GOT3 (cell line): Measurements from ENCODE around the gene HIVEP1.

Source experiments
- DNase-seq: peaks from one replicate; lab custom pipeline; 2025; ENCODE audit warnings: mixed read lengths; lab: John Stamatoyannopoulos, UW

HIVEP1 gene

DNA sequence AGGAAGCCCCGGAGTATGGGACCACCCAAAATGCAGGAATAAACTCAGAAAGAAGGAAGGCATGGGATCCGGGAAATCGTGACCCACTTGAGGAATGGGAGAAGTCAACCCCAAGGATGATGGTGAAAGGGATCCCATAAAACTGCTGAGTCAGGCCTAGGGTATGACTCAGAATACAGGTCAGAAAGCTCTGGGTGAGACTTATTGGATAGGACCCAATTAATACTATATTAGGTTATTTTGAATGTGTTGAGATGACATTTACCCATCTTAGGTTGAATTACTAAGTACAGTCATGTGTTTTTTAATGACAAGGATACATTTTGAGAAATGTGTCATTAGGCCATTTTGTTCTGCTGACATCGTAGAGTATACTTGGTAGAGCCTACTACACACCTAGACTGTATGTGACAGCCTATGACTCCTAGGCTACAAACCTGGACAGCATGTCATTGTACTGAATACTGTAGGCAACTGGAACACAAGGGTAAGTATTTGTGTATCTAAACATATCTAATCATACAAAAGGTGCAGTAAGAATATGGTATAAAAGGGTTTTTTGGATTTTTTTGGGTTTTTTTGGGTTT, 17.1 kb upstream of the HIVEP1 start:
- no peak for DNase-seq

- no peak for DNase-seq
Measured at GRCh38 chr6:11996751-11997150, 15.4 kb upstream of the HIVEP1 start.

- DNase-seq = no peak
Measured at GRCh38 chr6:11999246-11999645, 12.9 kb upstream of the HIVEP1 start.

GRCh38 chr6:12000174-12000573, 11.9 kb upstream of the HIVEP1 start:
- DNase-seq = no peak

GRCh38 chr6:12001004-12001705, 11.0 kb upstream of the HIVEP1 start:
- DNase-seq = no peak

GRCh38 chr6:12001706-12002435, 10.2 kb upstream of the HIVEP1 start:
- DNase-seq = no peak

- no peak for DNase-seq
Measured at GRCh38 chr6:12007473-12007872, 4.6 kb upstream of the HIVEP1 start.

- no peak for DNase-seq
Measured at GRCh38 chr6:12007887-12008286, 4.2 kb upstream of the HIVEP1 start.

DNA sequence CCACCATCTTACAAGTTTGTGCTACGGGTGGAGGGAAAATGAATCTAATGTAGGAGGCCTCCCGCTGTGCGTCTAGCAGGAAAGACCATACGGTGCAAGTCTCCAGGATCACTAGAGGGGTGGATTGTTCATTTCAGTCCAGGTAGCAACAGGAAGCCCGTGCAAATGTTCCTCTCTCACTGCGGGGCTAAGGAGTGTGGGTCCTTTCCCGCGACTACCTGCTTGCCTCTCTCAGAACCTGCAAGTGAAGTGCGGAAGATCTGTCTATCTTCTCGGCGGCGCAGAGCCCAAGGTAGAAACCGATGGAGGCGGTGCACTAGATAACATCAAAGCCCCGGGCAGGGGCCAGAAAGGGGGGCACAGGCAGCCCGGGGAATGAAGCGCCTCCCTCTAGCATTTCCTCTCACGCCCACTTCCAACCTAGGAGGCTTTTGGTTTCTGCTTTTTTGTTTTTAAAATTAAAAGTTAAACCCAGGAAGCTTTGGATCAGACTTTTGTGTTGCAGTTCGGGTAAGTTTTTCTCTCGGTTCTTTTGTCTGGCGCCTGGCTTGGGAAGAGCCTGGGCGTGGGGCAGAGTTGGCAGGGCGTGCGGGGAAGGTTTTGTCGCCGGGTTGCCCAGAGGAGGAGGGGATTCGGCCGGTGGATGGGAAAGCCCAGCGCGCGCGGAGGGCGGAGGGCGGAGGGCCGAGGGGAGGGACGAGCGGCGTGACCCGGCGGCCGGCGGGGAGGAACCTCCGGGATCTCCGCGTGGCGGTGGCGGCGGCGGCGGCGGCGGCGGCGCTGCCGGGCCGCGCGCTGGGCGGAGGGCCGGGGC, 3.5 kb upstream of the HIVEP1 start:
- peak; percentile 42 for DNase-seq

GRCh38 chr6:12009180-12009685, 2.9 kb upstream of the HIVEP1 start:
- no peak for DNase-seq

DNA sequence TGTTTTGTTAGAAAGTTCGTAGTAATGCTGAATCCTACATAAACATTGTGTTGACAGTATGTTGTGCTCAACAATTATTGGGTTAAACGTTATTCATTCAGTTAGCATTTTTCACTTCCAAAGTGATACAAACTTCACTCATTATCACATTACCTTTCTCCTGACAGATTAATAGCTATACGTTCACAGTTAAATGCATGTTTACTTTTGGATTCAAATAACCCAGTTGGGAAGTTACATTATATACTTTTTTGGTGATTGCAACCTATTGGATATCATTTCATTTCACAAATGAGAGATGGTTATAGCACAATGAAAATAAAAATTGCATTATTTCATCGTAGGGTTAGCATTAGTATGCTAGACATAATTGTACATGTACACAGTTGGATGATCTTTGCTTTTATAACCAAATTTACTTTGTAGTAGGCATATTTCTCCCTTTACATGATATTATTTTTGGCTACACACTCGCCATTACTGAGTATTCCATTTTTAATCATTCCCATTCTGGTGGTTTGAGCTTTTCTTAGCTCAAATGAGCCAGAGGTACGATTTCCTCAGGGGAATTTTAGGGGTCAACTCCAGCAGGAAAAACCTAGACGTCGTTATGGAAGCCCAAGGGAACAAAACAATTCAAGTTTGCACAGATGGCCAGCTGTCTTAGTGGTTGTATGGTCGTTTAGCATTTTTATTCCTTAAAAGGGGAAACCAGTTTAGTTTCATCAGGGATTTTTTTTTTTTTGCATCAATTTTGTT, 2.1 kb upstream of the HIVEP1 start:
- DNase-seq = no peak

DNA sequence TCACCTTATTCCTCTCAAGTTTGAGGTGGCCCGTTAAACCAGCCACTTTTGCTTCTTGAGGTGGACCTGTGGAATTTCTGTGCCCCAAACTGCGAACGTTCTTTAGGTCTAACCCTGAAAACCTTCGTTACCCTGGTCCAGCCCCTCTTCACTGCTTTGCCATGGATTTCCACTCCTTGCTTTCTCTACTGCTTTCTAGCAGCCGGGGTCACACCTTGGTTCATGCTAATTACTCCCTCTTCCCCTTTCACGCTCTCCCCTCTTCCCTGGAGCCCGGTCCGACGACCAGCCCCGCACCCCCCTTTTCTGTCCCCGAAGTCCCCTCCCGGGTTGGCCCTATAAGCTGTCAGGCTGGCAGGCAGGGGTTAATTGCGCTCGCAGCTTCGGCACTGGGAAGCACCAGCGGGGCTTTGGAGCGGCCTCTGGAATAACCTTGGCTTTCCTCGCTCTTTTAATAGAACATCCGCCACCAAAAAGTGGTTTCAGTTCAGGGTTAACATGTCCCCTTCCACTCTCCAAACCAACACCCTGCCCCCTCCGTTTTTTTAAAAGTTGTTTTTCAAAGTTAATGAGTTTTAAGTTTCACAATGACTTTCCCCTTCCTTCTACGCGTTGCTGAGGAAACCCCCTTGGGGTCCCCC, 1.4 kb upstream of the HIVEP1 start:
- no peak for DNase-seq

DNA sequence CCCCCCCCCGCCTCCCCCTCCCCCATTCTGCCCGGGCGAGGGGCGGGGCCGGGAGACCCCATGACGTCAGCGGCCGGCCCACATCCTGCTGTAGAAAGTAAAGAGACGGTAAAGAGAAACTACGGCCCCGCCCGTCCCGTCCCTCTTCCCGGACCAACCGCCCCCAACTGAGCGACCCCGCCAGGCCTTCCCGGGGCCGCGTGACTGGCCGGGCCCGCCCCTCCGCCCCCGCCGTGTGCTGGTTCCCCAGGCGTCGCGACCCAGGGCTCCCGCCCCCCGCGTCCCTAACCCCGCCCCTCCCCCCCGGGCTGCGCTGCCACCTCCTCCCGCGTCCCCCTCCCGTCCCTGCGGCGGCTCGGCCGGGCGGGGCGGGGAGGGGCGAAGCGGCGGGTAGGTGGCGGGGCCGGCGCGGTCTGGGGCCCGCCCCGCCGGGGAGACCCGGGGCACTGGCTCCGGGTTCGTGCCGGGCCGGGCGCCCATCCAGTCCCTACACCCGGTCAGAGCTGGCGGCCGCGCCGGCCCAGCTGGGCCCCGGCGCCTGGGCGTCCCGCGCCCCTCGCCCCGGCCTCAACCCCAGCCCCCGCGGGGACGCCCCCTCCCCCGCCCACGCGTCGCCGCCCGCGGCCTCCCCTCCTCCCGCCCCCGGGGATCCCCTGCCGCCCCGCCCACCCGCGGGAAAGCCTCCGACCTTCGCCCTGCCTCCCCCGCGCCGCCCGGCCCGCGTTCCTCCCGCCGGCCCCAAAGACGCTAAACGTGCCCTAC, 655 bp upstream of the HIVEP1 start:
- DNase-seq = peak; percentile 84

DNA sequence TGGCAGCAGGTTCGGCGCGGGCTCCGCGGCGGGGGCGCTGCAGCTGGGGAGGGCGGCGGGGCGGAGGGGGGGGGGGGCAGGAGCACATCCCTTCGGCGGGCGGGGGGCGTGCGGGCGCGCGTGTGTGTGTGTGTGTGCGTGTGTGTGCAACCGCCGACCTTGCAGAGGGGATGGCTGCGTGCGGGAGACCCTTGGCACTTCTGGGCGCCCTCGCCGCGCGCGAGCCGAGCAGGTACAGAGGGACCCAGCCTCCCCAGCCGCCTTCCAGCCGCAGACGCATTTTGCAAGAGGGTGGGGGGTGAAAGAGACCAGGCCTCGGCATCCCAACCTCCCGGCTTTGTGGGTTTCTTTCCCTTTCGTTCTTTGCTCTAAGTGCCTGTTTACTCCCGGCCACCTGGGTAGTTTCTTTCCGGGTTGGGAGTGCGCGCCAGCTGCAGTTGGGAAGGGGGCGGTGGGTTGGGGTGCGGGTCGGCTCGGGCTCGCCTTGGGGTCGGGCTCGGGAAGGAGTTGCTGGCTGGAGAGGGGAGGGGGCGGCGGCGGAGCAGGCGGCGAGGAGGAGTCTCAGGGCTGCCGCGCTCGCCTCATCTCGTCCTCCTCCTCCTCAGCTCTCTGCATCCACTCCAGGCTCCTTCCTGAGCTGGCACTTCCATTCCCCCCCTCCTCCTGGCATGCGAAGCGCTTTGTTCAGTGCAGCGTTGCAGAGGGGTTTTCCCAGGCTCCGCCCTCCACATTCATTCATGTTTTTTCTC, 620 bp downstream of the HIVEP1 start:
- DNase-seq = peak; percentile 18

DNA sequence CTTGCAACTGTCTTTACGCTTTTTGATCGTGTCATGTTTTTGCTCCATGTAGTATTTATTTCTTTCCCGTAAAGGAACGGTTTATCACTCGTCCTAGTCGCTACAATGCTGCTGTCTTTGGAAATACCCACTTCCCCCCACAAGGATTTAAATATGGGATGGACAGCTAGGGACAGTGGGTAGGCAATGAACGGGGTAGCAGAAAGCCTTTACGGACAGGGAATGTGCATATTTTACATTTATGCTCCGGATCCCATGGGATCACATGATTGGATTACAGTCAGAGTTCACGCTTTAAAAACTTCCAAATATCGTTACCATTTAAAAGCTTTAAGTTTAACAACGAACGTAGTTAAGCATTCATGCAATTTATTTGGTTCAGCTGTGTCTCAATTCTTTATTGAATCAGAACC, 1.2 kb downstream of the HIVEP1 start:
- no peak for DNase-seq

DNA sequence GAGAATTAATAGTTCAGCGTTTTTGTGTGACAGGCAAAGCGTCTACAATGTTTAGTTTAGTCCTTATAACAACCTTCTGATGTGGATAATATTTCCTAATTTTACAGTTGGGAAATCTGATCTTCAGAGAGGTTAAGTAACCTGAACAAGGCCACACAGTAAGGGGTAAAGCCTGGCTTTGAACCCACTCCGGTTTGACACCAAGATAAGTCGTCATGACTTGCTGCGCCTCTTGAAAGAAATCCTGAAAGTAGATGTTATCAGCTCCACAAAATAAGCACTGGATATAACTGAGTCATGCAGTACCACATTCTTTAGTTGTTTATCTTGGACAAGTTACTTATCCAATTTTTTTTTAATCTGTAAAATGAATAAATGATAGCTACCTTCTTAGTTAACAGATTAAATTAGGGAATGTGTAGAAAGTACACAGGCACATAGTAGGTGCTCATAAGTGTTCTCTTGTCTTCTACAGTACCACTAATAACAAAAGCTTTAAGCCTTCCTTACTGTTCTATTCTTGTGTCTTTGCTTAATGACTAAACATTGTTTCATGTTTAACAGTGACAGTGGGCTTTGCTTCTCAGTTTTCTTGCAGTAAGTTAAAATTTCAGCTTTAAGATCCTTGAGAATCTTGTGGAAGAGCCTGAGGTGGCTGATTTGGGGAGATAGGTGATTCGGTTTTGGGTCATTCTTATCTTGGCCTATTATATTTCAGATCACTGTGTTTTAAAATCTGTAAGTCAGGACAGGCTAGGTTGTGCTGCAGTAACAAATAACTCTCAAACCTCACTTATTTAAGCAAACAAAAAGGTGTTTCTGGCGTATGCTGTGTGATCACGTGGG, 2.1 kb downstream of the HIVEP1 start:
- DNase-seq = no peak

DNA sequence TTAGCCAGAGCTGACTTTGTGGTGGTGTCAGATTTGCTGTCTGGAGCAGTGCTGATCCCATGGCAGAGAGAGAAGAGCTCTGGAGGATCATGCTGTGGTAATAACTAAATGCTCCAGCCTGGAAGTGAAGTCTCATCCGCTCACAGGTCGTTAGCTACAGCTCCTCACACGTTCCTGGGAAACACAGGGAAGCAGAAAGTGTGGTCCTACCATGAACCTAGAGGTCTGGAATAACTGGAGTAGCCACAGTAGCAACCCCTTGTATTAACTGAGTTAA, 2.7 kb downstream of the HIVEP1 start:
- no peak for DNase-seq

GRCh38 chr6:12017263-12017662, 5.2 kb downstream of the HIVEP1 start:
- DNase-seq = no peak

- DNase-seq = no peak
Measured at GRCh38 chr6:12017876-12018401, 5.8 kb downstream of the HIVEP1 start.
